HG02981 (cell line): Measurements from ENCODE around the gene BNC2.
"Not testable (repeated sequence)": the region's sequence is repeated elsewhere in the genome, so short reads cannot be mapped to it uniquely, and the experiment has no call there.

ENCODE experiments used
- ATAC-seq: cut with Tn5 transposase; IDR thresholded peaks from one replicate; pipeline ENCODE4 v1.9.1; 2021; ENCODE audit warnings: mild to moderate bottlenecking, moderate library complexity; ENCODE audit not compliant: unreplicated experiment

The BNC2 gene, protein sequence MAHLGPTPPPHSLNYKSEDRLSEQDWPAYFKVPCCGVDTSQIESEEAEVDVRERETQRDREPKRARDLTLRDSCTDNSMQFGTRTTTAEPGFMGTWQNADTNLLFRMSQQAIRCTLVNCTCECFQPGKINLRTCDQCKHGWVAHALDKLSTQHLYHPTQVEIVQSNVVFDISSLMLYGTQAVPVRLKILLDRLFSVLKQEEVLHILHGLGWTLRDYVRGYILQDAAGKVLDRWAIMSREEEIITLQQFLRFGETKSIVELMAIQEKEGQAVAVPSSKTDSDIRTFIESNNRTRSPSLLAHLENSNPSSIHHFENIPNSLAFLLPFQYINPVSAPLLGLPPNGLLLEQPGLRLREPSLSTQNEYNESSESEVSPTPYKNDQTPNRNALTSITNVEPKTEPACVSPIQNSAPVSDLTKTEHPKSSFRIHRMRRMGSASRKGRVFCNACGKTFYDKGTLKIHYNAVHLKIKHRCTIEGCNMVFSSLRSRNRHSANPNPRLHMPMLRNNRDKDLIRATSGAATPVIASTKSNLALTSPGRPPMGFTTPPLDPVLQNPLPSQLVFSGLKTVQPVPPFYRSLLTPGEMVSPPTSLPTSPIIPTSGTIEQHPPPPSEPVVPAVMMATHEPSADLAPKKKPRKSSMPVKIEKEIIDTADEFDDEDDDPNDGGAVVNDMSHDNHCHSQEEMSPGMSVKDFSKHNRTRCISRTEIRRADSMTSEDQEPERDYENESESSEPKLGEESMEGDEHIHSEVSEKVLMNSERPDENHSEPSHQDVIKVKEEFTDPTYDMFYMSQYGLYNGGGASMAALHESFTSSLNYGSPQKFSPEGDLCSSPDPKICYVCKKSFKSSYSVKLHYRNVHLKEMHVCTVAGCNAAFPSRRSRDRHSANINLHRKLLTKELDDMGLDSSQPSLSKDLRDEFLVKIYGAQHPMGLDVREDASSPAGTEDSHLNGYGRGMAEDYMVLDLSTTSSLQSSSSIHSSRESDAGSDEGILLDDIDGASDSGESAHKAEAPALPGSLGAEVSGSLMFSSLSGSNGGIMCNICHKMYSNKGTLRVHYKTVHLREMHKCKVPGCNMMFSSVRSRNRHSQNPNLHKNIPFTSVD

DNA sequence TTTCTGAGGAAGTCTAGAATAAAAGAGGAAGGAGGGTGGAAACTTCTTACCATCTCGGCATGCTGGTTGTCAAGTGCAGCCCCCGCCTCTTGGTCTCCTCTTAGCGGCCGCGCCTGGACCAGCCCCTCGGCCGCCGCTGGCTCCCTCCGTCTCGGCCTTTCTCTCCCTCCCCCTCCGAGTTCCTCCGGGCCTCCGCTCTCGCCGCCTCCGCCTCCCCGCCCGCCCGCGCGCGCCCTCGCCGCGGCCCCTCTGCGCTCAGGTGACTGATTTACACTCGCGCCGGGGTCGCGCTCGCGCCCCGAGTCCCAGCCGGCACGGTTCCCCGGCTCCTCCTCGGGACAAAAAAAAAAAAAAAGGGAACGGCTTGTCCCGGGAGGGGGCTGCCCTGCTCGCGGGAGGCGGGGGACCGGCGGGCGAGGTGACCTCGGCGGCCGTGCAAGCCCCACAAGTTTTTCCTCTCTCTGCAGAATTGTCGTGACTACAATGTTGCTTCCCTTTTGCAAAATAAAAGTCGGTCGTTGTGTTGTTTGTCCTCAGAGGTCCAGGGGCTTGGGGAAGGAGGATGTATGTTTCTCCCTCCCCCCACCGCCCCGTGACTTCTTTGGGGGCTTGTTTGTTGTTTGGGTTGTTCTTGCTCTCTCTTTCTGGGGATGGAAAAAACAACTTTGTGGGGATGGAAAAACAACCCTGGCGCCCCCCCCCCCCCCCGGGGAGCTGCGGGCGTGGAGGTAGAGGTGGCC lies at the start of gene BNC2:
BNC2 (minus strand) TSS at position 75 of the 740 bp plus-strand sequence; CDS start at position 53, 22 bp downstream.
- ATAC-seq = no peak

DNA sequence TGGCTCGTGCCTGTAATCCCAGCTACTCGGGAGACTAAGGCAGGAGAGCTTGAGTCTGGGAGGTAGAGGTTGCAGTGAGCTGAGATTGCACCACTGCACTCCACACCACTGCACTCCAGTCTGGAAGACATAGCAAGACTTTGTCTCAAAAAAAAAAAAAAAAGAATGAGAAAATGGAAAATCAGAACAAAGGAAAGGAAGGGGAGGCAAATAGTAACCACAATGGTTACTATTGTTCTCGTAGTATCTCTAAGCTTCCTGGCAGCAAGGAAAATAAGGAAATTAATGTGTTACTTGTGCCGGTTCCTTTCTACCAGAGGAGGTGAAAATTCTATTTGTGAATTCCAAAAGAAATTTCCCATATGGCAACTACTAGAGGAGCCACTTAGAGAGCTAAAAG lies 48.5 kb upstream of the BNC2 start:
- no peak for ATAC-seq

DNA sequence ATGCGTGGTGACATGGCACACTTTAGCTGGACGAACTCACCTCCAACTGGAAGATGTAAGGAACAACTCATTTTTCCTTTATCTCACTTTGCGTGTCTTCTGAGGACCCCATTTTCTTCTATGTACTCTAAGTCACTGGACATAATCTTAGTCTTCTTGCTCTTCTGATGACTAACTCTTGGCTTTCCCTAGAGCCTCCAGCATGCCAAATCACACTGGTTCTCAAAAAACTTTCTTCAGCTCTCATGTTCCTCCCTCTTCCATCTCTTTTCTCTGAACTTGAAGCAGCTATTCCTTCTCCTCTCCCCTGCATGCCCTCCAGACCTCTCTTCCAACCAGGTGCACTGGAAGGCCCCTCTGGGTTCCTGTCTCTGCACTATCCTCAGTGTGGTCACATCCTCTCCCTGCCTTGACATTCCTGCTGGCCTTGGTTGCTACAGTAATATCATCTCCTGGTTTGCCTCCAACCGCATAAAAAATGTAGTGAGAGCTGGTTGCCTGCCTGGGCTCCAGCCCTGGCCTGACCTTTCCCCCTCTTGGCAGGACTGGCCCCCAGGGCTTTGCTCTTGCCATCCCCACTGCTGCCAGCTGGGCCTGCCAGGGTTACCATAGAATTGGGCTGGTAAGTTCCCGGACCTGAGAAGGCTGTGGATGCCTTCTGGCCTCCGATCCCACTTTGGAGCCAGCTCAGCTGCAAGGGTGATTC lies 44.8 kb upstream of the BNC2 start:
- ATAC-seq = no peak

DNA sequence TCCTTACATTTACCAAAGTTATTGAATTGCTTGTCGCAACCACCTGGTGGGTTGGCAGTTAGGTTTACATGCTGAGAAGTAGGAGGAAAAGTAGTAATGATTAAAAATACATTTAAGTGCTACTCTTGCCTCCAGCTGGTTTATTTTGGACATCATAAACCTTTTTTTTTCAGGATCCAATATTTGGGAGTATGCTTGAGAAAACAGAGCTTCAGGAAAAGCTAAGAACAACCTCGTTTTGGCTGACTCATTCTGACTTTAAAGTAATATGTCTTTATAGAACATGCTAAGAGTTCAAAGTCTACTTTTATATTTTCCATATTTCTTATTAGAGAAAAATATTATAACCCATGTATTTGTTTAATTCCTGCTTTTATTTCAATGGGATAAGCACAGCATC lies 41.7 kb upstream of the BNC2 start:
- no peak for ATAC-seq

DNA sequence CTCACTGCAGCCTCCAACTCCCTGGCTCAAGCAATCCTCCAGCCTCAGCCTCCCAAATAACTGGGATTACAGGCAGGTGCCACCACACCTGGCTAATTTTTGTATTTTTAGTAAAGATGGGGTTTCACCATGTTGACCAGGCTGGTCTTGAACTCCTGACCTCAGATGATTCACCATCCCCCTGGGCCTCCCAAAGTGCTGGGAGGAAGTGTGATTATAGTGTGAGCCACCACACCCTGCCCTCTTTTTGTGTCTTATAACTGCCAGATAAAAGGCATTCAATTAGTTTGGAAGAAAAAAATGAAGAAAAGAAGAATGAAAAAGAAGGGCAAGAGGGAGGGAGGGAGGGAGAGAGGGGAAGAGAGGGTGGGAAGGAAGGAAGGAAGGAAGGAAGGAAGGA lies 37.7 kb upstream of the BNC2 start:
- not testable (repeated sequence) for ATAC-seq

DNA sequence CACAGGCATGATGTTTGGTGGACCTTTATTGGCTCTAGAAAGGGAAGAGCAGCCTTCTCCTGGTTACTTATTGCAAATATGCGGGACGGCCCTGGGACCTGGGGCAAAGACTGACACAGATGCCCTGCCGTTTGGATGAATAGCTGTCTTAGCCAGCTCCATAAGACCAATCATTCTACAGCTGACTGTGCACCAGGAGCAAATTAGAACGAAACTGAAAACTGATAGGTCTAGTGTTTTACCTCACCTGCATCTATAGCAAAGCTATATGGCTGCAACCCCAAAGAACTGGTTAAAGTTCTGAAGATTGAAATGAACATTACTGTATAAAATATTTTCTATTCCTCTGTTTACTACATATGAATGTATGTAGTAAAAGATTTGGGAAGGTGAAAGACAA lies 34.2 kb upstream of the BNC2 start:
- no peak for ATAC-seq

DNA sequence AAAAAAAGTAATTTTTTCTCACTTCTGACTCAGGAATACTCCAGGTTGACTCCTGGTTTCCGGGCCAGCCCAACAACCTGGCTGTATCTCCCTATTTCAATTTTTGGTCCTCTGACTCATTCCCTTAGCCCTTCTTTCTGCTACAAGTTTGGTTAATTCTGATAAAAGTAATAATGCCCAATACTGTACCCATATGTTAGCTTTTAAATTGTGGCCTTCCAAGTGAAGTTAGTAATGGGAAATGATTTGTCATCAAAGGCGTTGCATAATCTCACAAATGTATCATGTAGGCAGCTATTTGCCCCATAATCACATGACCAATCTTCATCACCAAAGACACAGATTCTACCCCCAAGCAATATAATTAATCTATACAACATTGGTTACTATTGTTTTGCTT lies 31.1 kb upstream of the BNC2 start:
- ATAC-seq = no peak

DNA sequence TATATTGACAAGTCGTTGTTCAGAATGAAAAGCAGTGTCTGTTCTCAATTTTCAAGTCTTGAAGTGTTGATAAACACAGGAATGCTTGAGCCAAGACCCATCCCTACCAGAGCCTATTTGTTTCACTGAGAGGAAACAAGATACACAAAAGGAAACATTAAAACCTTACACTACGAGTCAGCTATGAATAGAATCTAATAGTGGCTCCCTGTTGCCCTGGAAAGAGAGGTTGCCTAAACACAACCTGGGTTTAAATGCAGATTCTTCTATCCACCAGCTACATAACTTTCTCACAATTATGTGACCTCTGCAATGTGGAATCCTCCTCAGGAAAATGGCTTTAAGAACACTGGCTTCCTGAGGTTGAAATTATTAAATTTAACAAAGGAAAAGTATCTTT lies 29.1 kb upstream of the BNC2 start:
- ATAC-seq = no peak

DNA sequence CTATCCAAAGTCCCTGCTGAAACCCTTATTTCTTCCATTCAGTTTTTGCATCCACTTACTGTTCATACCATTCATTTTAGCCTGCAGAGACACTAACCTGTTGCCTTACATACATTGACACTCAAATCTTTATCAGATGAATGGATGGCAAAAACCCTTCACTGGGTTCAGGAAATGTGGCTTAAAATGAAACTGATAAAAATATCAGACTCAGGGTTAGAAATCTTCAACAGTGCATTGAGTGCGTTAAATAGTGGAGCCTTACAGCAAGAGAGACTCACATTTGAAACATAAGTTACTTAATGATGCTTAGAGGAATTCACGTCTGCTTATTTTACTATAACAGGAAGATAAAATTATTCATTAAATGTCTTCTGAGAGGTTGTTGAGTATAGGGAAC lies 28.0 kb upstream of the BNC2 start:
- ATAC-seq = no peak

DNA sequence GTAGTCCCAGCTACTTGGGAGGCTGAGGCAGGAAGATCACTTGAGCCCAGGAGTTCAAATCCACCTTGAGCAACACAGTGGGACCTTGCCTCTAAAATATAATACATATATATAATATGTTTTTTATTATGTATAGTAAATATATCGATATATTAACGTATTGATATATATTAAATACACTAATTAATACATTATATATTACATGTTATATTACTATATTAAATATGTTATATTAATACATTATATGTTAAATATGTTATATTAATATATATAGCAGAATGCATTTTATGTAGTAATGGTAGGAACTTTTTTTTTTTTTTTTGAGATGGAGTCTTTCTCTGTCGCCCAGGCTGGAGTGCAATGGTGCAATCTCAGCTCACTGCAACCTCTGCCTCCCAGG lies 18.1 kb upstream of the BNC2 start:
- ATAC-seq = no peak

DNA sequence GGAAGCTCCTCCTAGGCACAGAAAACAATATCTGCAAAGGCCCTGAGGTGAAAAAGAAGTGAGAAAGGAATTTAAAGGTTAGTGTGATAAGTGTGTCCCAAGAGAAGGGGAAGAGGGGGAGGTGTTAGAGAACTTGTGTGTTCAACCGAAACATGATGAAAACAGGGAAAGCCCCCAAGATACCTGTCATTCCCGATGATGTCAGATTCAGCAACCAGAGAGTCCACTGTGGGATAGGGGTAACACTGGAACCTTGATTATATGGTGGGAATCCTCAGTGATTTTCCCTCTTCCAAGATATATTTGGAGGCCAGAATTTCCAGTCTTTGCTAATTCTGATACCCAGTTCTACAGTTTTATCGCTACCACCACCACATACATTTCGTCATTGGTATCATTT lies 15.5 kb upstream of the BNC2 start:
- ATAC-seq = no peak

DNA sequence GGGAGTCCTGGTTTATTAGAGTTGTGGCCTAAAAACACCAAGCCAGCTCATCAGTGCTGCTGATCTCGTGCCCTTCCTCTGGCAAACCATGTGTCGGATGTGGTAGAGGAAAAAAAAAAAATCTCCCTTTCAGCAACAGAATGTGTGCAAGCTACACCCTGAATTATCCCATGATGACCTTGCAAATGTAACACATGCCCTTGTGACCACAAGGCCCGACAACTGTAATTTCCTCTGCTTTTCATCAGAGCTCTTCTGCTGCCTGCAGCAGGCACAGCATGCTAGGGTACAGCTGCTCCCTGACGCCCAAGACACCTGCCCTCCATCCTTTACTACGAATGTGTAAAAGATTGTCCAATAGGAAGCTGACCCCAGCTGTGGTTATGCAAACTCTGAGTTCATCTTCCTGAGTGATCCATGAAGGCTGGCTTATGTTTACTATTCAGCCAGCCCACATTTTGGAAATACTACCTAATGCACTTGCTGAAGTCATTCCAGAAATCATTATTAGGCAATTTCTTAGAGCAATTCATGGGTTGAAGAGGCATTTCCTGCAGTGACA lies 14.6 kb upstream of the BNC2 start:
- no peak for ATAC-seq

DNA sequence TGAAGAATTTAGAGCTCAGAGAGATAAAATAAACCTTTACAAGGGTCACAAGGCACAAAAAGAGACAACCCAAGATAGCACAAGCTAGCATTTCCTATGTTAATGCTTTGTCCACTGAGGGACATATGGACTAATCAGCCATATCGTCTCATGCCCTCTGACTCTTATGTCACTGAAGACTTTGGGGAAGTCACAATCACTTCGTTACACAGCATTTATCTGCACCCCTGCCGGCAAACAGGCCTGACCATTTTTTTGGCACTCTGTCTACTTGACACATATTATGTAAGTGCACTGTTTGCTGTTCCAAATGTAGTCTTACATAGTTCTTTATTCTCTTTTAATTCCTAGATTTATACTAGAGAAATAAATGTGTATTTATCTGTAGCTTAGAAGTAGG lies 13.9 kb upstream of the BNC2 start:
- no peak for ATAC-seq

DNA sequence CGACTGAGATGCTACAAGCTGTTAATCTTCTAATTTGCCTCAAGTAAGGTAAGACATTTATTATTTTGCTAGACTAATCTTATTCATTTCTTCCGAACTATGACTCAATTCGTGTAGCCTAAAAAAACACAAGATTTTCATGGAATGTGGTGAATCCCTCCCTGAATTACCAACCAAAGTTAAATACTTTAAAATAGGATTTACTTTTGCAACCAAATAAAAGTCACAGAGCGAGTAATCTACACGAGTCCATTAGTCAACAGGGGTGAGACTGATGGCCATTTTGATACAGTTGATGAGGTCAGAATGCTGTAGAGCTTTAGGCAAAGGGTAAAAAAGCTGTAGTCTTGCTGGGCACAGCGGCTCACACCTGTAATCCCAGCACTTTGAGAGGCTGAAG lies 13.1 kb upstream of the BNC2 start:
- no peak for ATAC-seq

DNA sequence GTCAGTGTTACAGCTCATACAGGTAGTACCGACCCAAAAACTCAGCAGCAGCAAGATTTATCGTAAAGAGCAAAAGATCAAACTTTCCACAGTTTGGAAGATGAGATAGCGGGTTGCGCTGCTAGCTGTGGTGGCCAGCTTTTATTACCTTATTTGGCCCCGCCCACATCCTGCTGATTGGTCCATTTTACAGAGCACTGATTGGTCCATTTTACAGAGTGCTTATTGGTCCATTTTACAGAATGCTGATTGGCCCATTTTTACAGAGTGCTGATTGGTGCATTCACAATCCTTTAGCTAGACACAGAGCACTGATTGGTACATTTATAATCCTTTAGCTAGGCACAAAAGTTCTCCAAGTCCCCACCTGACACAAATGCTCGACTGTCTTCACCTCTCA lies 12.0 kb upstream of the BNC2 start:
- not testable (repeated sequence) for ATAC-seq

DNA sequence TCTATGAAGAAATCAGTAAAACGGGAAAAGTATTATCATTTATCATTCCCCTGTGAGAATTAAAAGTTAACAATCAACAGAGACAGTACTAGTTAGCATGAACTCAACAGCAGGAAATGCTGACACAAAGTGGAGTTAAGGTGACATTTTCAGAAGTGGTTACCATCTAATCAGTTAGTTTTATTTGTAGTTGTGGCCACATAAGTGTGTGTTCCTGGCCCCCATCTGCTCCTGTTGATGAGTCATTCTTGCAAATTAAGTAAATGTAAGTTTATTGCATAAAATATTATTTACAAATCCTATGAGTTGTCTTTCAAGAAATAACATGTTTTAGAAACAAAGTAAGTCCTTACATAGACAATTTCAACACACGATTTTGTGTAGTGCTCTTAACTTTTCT lies 8.9 kb upstream of the BNC2 start:
- ATAC-seq = no peak

DNA sequence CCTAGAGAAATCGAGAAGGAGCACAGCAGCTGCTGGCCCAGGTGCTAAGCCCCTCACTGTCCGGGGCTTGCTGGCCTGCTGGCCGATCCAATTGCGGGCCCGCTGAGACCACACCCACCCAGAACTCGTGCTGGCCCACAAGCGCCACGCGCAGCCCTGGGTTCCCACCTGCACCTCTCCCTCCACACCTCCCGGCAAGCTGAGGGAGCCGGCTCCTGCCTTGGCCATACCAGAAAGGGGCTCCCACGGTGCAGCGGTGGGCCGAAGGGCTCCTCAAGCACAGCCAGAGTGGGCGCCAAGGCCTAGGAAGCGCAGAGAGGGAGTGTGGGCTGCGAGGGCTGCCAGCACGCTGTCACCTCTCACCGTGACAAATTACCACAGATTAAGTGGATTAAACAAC lies 6.8 kb upstream of the BNC2 start:
- no peak for ATAC-seq

DNA sequence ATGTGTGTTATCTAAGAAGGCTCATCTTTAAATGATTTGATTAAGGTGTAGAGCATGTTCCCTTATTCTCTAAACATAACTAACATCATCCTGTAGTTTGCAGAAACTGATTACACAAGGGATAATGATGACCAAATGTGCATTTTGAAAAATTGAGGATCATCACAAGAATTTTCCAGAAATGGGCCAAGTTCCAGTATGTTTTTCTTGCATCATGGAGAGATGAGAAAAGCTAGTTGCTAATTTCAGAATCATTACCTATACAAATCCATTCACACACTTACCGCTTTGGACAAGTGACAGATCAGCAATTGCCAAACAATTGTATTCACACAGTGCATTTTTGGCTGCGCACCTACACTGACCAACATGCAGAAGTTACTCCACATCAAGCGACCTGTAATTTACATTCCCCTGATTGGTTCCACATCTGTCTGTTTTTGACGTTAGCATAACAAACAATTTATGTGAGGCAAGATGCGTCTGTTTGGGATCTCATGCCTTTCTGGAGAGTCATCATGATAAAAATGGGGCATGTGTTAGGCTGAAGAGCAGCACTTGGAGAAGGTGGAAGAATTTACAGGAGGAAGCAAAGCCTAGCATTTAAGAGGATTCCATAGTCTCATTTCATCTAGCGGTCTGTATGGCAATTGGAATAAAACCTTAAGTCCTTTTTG lies 2.8 kb upstream of the BNC2 start:
- ATAC-seq = no peak

DNA sequence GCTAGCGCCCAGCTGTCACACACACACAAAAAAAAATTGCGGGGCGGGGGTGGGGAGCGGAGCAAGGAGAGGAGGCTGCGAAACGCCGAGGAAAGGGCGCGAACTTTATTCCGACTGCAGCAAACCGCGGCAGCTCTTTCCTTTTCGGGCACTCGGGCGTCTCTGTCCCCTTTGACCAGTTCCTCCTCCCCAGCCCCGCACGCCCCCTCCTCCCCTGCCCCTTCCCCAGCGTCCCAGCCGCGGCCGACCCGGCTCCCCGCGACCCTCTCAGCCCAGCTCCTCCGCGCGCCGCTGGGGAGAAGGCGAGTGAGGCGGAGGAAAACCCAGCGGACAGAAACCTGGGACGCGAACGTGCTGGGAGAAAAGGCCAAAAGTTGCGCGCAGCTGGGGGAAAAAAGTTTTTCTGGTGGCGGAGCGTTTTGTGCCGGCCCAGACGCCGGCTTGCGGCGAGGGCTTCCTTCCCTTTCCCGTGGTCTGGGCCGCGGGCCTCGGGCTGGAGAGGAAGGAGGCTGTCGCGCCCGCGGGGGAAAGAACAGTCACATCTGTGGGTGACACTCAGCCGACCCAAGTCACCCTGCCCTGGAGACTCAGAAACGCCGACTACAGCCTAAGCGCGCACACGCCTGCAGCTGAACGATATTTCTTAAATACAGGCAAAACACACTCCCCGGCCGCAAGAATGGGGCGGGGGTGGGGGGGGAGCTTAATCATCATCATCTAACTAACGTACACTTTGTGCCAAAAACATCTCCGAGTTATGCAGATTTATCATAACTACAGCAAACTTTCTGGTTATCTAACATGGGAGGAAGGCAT lies 1.1 kb upstream of the BNC2 start:
- no peak for ATAC-seq
